ENCODE data around the gene CRYBA1.

CRYBA1 gene

DNA sequence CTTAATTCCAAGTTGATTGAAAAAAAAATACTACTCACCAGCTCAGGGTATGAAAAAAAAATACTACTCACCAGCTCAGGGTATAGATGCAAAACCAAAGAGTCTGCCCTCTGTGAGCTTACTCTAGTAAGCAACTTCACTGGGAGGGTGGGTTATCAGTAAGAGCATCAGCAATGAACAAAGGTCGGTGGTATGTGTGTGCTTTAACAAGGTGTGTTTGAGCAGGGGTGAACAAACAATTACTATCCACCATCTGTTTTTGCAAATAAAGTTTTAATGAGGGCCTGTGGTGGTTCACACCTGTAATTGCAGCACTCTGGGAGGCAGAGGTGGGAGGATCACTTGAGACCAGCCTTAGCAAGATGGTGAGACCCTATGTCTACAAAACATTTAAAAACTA, 27.3 kb downstream of the CRYBA1 start:
- H3K27me3 ChIP-seq (ENCODE audit: low read depth, low read length): no peaks in the 10 kb centered on the region
- no peak overlapping the region for H2AFZ ChIP-seq (ENCODE audit: low read depth, low read length)
- no peak overlapping the region for H3K4me2 ChIP-seq (ENCODE audit: low read length)
- H3K36me3 ChIP-seq (replicated peaks; ENCODE audit: low read depth, low read length): peaks cover 61% of the 10 kb centered on the region
- peaks cover 100% of the 10 kb centered on the region for H3K79me2 ChIP-seq (ENCODE audit: low read length)
- no peak overlapping the region for H3K27ac ChIP-seq (ENCODE audit: low read length)
- no peak overlapping the region for H3K9ac ChIP-seq (ENCODE audit: low read length)
- peaks cover 96% of the 10 kb centered on the region for H4K20me1 ChIP-seq (ENCODE audit: insufficient read depth, low read length)
- no peaks in the 10 kb centered on the region for H3K4me1 ChIP-seq (ENCODE audit: low read length)
- no peaks in the 10 kb centered on the region for H3K9me3 ChIP-seq (ENCODE audit: insufficient read depth, low read length)
- TF ChIP-seq, protein P1, sequence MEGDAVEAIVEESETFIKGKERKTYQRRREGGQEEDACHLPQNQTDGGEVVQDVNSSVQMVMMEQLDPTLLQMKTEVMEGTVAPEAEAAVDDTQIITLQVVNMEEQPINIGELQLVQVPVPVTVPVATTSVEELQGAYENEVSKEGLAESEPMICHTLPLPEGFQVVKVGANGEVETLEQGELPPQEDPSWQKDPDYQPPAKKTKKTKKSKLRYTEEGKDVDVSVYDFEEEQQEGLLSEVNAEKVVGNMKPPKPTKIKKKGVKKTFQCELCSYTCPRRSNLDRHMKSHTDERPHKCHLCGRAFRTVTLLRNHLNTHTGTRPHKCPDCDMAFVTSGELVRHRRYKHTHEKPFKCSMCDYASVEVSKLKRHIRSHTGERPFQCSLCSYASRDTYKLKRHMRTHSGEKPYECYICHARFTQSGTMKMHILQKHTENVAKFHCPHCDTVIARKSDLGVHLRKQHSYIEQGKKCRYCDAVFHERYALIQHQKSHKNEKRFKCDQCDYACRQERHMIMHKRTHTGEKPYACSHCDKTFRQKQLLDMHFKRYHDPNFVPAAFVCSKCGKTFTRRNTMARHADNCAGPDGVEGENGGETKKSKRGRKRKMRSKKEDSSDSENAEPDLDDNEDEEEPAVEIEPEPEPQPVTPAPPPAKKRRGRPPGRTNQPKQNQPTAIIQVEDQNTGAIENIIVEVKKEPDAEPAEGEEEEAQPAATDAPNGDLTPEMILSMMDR (IDR thresholded peaks at IDR 0.05; ENCODE audit: low read depth, low read length): no peak
- TF ChIP-seq EZH2phosphoT487 (IDR thresholded peaks at IDR 0.05; ENCODE audit: low read depth): no peak
- no peak overlapping the region for H3K4me3 ChIP-seq (ENCODE audit: low read length)

DNA sequence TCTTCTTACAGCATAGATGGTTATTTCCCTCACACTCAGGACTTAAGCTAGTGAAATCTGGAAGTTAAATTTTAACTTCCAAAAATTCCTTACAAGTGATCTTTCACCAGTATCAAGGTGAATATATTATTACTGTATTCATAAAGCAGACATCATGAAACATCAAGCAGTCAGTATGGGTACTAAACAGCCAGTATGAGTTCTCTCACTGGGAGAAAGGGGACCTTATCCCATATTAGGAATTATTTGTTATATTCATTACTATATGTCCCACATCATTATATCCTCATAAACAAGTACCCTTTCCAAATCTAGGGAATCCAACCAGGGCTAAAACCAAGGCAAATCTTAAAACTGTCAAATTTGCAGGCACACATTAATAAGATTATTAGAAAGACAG, 32.0 kb downstream of the CRYBA1 start:
- Histone ChIP-seq H3K36me3 (replicated peaks; ENCODE audit: low read depth, low read length) (peaks cover 71% of the 10 kb centered on the region), H3K9ac (ENCODE audit: low read length) (no peak overlapping the region), H3K79me2 (ENCODE audit: low read length) (peaks cover 100% of the 10 kb centered on the region), H3K4me3 (ENCODE audit: low read length) (no peak overlapping the region), H3K9me3 (ENCODE audit: insufficient read depth, low read length) (no peaks in the 10 kb centered on the region), H2AFZ (ENCODE audit: low read depth, low read length) (no peak overlapping the region), H4K20me1 (ENCODE audit: insufficient read depth, low read length) (peaks cover 91% of the 10 kb centered on the region), H3K27me3 (ENCODE audit: low read depth, low read length) (no peaks in the 10 kb centered on the region), H3K27ac (ENCODE audit: low read length) (no peak overlapping the region), H3K4me1 (ENCODE audit: low read length) (no peaks in the 10 kb centered on the region), H3K4me2 (ENCODE audit: low read length) (no peak overlapping the region)
- TF ChIP-seq, protein P1 (IDR thresholded peaks at IDR 0.05; ENCODE audit: low read depth, low read length): no peak
- TF ChIP-seq EZH2phosphoT487 (IDR thresholded peaks at IDR 0.05; ENCODE audit: low read depth): no peak

DNA sequence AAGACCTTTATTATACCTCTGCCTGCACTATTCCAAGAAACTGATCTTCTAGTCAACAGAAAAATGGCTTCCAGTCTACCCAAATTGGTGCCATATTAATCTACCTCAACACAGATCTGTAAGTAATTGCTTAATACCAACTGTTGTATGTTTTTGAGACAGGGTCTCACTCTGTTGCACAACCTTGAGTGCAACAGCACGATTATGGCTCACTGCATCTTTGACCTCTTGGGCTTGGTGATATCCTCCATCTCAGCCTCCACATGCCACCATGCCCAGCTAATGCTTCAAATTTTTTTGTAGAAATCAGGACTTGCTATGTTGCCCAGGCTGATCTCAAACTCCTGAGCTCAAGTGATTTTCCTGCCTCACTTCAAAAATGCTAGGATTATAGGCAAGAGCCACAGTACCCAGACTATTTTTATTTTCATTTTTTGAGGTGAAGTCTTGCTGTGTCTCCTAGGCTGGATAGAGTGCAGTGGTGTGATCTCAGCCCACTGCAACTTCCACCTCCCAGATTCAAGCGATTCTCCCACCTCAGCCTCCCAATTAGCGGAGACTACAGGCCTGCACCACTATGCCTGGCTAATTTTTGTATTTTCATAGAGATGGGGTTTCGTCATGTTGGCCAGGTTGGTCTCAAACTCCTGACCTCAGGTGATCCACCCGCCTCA, 32.9 kb downstream of the CRYBA1 start:
- Histone ChIP-seq H3K9me3 (ENCODE audit: insufficient read depth, low read length) (no peaks in the 10 kb centered on the region), H3K4me2 (ENCODE audit: low read length) (no peak overlapping the region), H2AFZ (ENCODE audit: low read depth, low read length) (no peak overlapping the region), H3K4me3 (ENCODE audit: low read length) (no peak overlapping the region), H3K79me2 (ENCODE audit: low read length) (peaks cover 100% of the 10 kb centered on the region), H3K27ac (ENCODE audit: low read length) (no peak overlapping the region), H4K20me1 (ENCODE audit: insufficient read depth, low read length) (peaks cover 89% of the 10 kb centered on the region), H3K27me3 (ENCODE audit: low read depth, low read length) (no peaks in the 10 kb centered on the region), H3K36me3 (replicated peaks; ENCODE audit: low read depth, low read length) (peaks cover 69% of the 10 kb centered on the region), H3K4me1 (ENCODE audit: low read length) (no peaks in the 10 kb centered on the region), H3K9ac (ENCODE audit: low read length) (no peak overlapping the region)
- TF ChIP-seq, protein P1 (IDR thresholded peaks at IDR 0.05; ENCODE audit: low read depth, low read length): no peak
- TF ChIP-seq EZH2phosphoT487 (IDR thresholded peaks at IDR 0.05; ENCODE audit: low read depth): no peak

DNA sequence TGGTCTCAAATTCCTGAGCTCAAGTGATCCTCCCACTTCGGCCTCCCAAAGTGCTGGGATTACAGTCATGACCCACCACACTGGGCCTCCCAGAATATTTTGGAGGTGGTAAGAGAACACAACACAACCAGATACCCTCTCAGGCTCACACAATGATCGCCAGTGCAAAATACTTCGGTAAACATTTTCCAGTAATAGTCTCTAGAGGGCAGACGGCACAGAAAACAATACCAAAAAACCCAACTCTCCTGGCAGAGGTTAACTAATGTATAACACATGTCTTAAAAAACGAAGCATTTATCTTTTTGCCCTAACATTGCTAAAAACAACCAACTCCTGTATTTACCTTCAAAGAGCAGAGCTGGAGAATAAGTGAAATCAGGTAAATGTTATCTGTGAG, 36.8 kb downstream of the CRYBA1 start:
- H3K4me2 ChIP-seq (ENCODE audit: low read length): no peak overlapping the region
- H3K4me3 ChIP-seq (ENCODE audit: low read length): no peak overlapping the region
- no peak overlapping the region for H3K9ac ChIP-seq (ENCODE audit: low read length)
- peaks cover 100% of the 10 kb centered on the region for H3K79me2 ChIP-seq (ENCODE audit: low read length)
- no peaks in the 10 kb centered on the region for H3K4me1 ChIP-seq (ENCODE audit: low read length)
- H3K9me3 ChIP-seq (ENCODE audit: insufficient read depth, low read length): no peaks in the 10 kb centered on the region
- TF ChIP-seq, protein P1 (IDR thresholded peaks at IDR 0.05; ENCODE audit: low read depth, low read length): peak; percentile 8; the same call in 1 of the 2 replicates
- TF ChIP-seq EZH2phosphoT487 (IDR thresholded peaks at IDR 0.05; ENCODE audit: low read depth): no peak
- H3K36me3 ChIP-seq (replicated peaks; ENCODE audit: low read depth, low read length): peaks cover 78% of the 10 kb centered on the region
- H3K27ac ChIP-seq (ENCODE audit: low read length): no peak overlapping the region
- H4K20me1 ChIP-seq (ENCODE audit: insufficient read depth, low read length): peaks cover 89% of the 10 kb centered on the region
- H3K27me3 ChIP-seq (ENCODE audit: low read depth, low read length): no peaks in the 10 kb centered on the region
- H2AFZ ChIP-seq (ENCODE audit: low read depth, low read length): no peak overlapping the region

All from OCI-LY3 (cell line).